T47D (cell line): ENCODE results near the gene SCP2.

Experiments
- DNase-seq, 2 experiments: peaks; one replicate each; pipeline versions ENCODE4 v3.0.0 to v3.0.0-alpha.2; 2011 to 2012; ENCODE audit warnings: low read depth in 1 of 2, low spot score in 1 of 2
- JUND ChIP-seq: IDR thresholded peaks from 2 replicates; pipeline ENCODE4 v1.6.1; 2012; ENCODE audit warnings: low read depth
- in situ Hi-C: cut with HindIII; loops from 2 replicates; pipeline ENCODE4 v1.10.0; 2016; ENCODE audit warnings: low sequenced_read_pairs, low pct_unique_long_range_greater_than_20kb

Gene SCP2, protein sequence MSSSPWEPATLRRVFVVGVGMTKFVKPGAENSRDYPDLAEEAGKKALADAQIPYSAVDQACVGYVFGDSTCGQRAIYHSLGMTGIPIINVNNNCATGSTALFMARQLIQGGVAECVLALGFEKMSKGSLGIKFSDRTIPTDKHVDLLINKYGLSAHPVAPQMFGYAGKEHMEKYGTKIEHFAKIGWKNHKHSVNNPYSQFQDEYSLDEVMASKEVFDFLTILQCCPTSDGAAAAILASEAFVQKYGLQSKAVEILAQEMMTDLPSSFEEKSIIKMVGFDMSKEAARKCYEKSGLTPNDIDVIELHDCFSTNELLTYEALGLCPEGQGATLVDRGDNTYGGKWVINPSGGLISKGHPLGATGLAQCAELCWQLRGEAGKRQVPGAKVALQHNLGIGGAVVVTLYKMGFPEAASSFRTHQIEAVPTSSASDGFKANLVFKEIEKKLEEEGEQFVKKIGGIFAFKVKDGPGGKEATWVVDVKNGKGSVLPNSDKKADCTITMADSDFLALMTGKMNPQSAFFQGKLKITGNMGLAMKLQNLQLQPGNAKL

DNA sequence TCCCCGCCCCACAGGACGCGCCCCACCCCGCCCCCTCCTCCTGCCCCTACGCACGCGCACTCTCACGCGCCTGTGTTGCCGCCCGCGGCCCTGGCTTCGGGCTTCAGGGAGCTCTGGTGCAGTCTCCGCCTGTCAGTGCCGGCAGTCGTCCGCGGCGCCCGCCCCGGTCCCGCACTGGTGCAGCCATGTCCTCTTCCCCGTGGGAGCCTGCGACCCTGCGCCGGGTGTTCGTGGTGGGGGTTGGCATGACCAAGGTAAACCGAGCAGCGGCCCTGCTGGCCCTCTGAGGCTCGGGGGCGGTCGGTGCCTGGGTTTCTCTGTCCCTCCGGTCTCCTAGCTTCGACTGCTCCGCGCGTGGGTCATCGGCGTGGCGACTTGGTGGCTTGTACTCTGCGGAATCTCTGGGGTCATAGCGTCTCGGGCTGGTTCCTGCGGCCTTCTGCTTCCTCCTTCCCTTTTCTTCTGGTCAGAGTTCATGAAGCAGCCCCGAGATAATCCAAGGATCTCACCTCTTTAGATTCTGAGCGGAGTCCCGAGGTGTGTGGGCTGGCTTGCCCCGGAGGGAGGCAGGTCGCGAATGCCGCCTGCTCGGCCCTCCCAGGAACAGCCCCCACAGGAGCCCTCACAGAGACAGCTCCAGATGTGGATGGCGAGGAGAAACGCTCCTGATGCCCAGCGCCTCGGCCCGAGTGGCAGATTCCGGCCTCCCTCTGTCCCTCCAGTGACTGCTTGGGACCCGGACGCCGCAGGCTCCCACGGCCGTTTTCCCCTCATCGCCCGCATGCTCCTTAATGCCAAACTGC, at the start of gene SCP2:
SCP2 (plus strand) TSS at position 65 of the 803 bp plus-strand sequence; CDS start at position 186, 121 bp downstream.
- peak; percentile 56 to 74 for DNase-seq
- in situ Hi-C loops: no loop called here
- TF ChIP-seq JUND: no peak

DNA sequence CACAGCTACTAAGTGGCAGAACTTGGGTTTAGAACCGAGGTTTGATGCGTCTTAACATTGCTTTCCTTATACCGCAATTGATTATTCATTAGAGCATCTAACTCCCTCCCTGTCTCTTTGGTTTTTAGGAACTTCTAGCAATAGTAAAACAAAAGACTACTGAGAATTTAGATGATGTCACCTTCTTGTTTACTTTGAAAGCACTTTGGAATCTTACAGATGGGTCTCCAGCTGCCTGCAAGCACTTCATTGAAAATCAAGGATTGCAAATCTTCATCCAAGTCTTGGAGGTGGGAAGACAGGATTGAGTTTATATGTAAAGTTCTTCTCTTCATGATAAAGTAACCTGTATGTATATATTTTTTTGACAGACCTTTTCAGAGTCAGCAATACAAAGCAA, 49.5 kb upstream of the SCP2 start:
- no peak for DNase-seq
- in situ Hi-C loops: no loop called here

DNA sequence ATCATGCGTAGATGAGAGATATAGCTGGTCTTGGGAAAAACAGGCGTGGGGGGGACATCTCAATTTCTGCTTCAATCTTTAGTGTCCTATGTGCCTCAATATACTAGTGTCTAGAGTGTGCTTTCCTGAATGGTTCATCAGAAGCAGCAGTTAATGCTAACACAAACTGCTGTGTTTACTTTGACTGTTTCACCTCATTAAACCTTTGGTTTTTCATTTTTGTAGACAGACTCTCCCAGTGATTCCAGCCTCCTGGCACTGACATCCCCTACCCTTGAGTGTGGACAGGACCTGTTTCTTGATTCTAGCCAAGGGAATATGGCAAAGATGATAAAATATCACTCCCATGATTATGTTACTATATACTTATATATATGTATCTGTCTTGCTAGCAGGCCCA, 46.9 kb upstream of the SCP2 start:
- in situ Hi-C loops: no loop called here
- no peak for DNase-seq

More for the DNA sequence above, 49.5 kb upstream of the SCP2 start:
- no peak for TF ChIP-seq JUND

DNA sequence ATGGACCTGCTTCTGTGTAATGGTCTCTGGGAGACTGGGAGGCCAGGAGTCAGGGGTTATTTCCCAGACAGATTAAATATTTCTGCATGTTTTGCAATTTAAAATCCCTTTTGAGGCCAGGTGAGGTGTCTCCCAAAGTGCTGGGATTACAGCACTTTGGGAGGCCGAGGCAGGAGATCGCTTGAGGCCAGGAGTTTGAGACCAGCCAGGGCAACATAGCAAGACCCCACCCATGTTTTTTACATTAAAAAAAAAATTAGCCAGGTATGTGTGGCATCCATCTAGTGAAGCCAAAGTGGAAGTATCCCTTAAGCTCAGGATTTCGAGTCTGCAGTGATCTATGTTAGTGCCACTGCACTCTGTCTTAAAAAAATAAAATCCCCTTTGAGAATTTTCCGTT, 39.6 kb upstream of the SCP2 start:
- in situ Hi-C loops: no loop called here
- TF ChIP-seq JUND: no peak
- DNase-seq: no peak

More for the DNA sequence above, 46.9 kb upstream of the SCP2 start:
- no peak for TF ChIP-seq JUND

DNA sequence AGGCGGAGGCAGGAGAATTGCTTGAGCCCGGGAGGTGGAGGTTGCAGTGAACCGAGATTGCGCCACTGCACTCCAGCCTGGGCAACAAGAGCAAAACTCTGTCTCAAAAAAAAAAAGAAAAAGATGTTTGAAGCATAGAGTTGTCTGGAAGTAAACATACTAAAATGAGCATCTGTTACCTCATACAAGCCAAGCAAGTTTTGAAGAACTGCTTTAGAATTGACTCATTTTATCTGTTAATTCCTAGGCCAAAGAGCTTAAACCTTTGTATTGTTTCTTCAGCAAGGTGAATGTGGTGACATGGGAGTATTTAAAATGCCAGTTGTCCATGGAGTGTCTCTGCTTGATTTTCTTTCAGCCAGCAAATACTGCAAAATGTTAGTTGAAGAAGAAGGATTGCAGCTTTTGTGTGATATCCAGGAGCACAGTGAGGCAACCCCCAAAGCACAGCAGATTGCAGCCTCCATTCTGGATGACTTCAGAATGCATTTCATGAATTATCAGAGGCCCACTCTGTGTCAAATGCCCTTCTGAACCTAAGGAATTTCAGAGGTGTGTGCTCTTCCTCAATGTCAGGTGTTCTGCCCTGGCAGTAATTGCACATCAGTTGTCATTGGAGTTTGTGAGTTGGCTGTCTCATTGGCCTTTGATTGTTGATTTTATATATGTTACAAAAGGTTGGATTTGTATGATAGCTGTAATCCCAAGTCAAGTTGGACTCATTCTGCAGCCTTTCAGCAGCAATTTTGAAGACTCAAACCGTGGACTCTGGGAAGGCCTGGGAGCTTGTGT, 34.5 kb upstream of the SCP2 start:
- DNase-seq: no peak
- in situ Hi-C loops: no loop called here
- no peak for TF ChIP-seq JUND

DNA sequence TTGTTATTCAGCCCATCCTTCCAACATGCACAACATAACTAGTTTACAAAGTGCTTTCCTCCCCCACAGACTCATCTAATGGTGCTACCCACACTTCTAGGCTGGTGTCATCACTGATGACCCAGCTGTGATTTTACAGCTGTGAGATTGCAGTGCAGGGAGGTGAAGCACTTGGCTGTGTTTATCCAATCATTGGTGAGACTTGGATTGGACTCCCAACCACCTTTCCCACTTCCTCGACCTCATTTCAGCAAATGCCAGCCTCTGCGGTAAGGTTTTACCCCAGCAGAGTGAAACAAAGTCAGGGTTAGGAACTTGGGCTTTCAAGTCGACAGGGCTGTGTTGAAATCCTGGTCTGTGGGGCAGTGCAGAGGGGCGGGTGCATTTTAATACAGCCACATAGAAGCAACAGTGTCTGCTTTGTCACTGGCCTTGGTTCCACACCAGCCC, 27.6 kb upstream of the SCP2 start:
- TF ChIP-seq JUND: no peak
- DNase-seq: no peak
- in situ Hi-C loops: no loop called here

DNA sequence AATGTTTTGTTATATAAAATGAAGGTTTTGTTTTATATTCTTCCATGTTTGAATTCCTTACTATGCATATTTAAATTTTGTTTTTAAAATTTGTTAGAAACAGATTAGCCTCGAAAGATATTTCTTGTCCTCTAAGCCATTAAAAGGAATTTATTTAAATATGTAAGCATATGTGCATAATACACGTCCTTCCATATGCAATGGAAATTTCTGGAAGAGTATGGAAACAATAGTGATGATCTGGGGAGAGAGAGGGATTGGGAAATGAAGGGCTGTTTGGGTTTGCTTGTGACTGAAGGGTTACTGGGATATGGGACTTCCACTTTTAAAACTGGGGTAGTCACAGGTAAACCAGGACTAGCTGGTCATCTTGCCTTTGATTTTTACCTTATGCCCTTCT, 26.7 kb upstream of the SCP2 start:
- DNase-seq: no peak
- TF ChIP-seq JUND: no peak

DNA sequence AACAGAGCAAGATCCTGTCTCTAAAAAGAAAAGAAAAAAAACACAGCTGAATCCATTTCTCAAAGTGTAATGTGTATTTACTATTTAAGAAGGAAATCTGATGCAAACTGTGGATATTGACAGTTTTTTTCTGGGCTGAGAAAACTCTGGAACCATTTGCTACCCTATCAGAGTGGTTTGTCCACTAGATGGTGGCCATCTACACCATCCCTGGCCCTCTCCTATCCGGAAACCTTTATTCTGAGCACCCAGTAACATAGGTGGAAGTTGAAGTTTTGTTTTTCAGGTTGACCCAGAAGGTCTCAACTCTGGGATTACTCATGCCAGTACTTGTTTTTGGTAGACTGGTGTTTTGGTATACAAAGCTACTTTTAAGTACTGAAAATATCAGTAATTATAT, 25.7 kb upstream of the SCP2 start:
- TF ChIP-seq JUND: no peak
- in situ Hi-C loops: no loop called here
- DNase-seq: no peak

More for the DNA sequence above, 26.7 kb upstream of the SCP2 start:
- in situ Hi-C loops: no loop called here

DNA sequence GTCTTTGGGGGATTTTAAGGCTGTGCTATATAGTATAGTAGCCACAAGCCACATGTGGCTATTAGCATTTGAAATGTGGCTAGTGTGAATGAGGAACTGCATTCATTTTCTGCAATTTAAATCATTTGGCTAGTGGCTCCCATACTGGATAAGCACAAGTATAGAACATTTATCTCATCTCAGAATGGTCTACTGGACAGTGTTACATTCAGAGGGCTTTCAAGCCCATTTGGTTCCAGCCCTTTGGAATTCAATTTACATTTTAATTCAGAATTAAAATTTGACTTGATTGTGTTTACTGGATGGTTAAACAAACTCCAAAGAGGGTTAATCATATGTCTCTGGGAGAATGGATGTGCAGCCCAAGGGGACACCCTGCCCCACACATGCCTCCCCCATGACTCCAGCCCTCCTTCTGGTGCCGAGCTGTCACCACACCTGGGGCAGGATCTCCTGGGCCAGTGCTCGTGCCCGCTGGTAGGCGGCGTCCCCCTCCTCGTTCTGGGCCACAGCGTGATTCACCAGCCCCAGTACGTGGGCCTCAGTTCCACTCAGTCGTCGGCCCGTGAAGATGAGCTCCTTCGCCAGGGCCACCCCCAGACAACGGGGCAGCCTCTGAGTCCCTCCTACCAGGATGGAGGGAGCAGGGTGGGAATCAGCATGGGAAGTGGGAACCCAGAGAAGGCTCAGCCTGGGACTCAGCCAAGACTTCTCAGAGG, 22.7 kb upstream of the SCP2 start:
- TF ChIP-seq JUND: no peak
- in situ Hi-C loops: no loop called here
- DNase-seq: no peak

DNA sequence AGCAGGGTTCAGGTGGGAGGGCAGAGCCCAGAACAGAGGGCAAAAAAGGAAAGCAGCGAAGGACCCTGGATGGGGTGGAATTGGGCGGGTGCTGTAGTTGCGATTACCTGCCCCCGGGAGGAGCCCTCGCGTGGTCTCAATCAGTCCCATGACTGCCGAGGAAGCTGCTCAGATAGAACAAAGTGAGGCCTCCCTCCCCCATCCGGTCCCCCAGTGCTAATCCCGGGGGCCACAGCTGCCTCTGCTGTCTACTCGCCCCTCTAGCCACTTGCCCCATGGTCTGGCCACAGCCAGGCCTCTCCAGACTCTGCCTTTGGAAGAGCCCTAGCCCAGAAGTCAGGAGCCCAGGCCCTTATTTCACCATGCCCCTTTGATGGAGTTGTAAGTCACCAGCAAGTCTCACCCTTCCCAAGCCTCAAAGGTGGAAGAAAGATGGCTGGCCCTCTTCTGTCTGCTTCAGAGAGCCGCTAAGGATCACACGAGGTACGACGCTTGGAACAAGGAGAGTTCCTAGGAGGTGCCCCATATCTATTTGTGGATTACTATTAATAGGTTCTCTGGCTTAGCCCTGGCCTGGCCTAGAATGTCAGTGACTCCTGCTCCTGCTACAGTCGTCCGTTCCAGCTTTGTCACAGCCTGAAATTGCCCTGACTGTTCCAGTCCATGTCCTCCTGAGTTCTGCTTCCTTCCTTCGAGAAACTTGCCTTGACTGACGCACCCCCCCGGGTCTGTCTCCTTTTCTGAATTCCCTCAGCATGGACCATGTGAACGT, 22.0 kb upstream of the SCP2 start:
- peak; percentile 33 to 34 for DNase-seq
- no peak for TF ChIP-seq JUND
- in situ Hi-C loops: no loop called here

DNA sequence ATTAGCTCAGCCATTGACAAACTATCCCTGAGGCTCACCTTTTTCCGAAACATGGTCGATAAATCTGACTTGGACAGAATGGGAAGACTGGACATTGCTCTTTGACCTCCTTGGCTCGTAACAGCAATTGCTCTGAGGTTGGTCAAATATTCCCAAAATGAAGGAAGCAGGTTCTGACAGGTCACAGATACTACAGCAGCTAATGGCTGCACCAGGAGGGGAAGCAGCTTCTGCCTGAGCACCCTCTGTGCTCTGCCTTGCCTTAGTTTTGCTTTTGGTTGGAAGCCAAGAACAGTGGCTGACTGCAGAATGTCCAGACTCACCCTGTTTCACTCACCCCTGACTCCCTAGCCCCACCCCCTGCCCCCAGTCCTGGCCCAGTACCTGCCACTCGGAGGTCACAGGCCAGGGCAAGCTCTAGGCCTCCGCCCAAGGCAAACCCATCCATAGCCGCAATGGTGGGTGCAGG, 20.9 kb upstream of the SCP2 start:
- no peak for DNase-seq
- in situ Hi-C loops: no loop called here
- TF ChIP-seq JUND: no peak
